Stimulated activated naive CD8-positive, alpha-beta T cell treated with anti-CD3 and anti-CD28 coated beads, Interleukin-15, Interleukin-2, amounts not matched to agents 100 ng/mL and 50 ng/mL, for 24 hours (primary cell): ENCODE results near the gene CCDC71L.

Experiments
- H3K27ac Mint-ChIP-seq: one replicate; pipeline ENCODE4 v1.8.0; 2021; ENCODE audit warnings: mild to moderate bottlenecking, mixed read lengths
- H3K27me3 Mint-ChIP-seq: one replicate; pipeline ENCODE4 v1.8.0; 2021; ENCODE audit warnings: mixed read lengths
- H3K36me3 Mint-ChIP-seq: one replicate; pipeline ENCODE4 v1.8.0; 2021; ENCODE audit warnings: low read depth, mixed read lengths
- H3K4me1 Mint-ChIP-seq: one replicate; pipeline ENCODE4 v1.8.0; 2021; ENCODE audit warnings: low read depth, mixed read lengths
- H3K4me3 Mint-ChIP-seq: one replicate; pipeline ENCODE4 v1.8.0; 2021; ENCODE audit warnings: mild to moderate bottlenecking, mixed read lengths
- H3K9me3 Mint-ChIP-seq: one replicate; pipeline ENCODE4 v1.8.0; 2021; ENCODE audit warnings: mixed read lengths

The CCDC71L gene

DNA sequence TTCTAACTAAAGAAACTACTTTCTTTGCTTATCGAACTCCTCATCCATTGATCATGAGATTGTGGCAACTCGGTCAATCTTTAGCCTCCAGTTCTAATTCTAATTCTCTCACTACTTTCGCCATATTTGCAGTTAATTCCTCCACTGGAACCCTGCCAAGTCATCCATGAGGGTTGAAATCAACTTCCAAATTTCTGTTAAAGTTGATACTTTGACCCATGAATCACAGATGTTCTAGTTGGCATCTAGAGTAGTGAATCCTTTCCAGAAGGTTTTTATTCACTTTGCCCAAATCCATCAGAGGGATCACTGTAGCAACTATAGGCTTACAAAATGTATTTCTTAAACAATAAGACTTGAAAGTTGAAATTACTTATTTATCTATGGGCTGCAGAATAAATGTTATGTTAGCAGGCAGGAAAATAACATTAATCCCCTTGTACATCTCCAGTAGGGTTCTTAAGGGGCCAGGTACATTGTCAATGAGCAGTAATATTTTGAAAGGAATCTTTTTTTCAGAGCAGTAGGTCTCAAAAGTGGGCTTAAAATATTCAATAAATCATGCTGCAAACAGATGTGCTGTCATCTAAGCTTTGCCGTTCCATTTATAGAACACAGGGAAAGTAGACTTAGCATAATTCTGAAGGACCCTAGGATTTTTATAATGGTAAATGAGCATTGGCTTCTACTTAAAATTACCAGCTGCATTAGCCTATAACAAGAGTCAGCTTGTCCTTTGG, 39.4 kb downstream of the CCDC71L start:
- Mint-ChIP-seq H3K27me3 (peaks cover 4% of the 10 kb centered on the region), H3K36me3 (no peaks in the 10 kb centered on the region), H3K4me1 (no peaks in the 10 kb centered on the region), H3K4me3 (no peak overlapping the region), H3K27ac (no peak overlapping the region), H3K9me3 (peaks cover 3% of the 10 kb centered on the region)

DNA sequence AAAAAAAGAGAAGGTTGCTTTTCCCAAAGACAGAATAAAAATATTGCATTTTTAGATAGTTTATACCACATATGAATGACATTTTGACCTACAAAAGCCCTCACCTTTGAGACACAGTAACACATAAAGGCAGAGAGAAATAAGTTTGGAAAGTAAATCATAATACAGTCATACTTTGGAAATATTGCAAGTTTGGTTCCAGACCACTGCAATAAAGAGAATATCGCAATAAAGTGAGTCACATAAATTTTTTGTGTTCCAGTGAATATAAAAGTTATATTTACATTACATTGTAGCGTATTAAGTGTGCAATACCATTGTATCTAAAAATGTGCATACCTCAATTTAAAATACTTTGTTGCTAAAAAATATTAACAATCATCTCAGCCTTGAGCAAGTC, 40.3 kb downstream of the CCDC71L start:
- peaks cover 3% of the 10 kb centered on the region for H3K9me3 Mint-ChIP-seq
- H3K27me3 Mint-ChIP-seq = peaks cover 4% of the 10 kb centered on the region
- H3K27ac Mint-ChIP-seq = no peak overlapping the region
- no peak overlapping the region for H3K4me3 Mint-ChIP-seq
- H3K36me3 Mint-ChIP-seq = no peaks in the 10 kb centered on the region
- H3K4me1 Mint-ChIP-seq = no peaks in the 10 kb centered on the region

DNA sequence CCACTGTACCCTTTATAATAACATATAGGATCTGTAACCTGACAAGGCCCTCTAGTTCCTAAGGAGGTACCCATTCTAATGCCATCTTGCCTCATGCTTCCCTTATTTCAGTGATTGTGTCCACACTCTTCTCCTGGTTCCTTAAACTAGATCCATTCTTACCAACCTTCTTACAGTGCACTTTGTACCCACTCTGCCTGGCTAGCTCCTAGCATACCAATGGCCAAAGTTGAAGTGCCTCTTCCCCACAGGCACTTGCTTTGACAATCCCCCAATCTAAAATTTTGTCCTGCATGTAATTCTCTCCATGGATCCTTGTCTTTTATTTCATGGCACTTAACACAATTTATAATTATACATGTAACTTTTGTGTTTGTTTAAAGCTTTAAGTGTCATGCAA, 40.9 kb downstream of the CCDC71L start:
- Mint-ChIP-seq H3K27me3 (peaks cover 8% of the 10 kb centered on the region), H3K36me3 (no peaks in the 10 kb centered on the region), H3K4me3 (no peak overlapping the region), H3K4me1 (no peaks in the 10 kb centered on the region), H3K9me3 (peaks cover 3% of the 10 kb centered on the region), H3K27ac (no peak overlapping the region)

DNA sequence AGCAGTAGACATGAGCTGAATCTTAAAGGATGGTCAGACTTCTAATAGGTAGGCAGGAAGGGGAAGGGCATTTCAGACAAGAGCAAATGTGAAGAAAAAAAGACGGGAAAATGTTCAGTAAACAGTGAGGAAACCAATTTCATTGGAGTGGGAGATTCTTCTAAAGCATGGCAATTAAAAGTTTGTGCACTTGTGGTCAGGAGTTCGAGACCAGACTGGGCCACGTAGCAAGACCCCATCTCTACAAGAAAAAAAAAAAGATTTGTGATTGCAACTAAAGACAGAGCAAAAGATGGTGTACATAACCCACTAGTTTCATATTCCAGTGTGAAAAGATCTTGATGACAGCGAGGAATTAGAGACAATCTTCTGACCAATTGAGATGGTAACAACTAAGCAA, 41.7 kb downstream of the CCDC71L start:
- no peak overlapping the region for H3K27ac Mint-ChIP-seq
- H3K9me3 Mint-ChIP-seq = peaks cover 3% of the 10 kb centered on the region
- H3K27me3 Mint-ChIP-seq = peaks cover 9% of the 10 kb centered on the region
- no peak overlapping the region for H3K4me3 Mint-ChIP-seq
- H3K4me1 Mint-ChIP-seq = no peaks in the 10 kb centered on the region
- no peaks in the 10 kb centered on the region for H3K36me3 Mint-ChIP-seq

DNA sequence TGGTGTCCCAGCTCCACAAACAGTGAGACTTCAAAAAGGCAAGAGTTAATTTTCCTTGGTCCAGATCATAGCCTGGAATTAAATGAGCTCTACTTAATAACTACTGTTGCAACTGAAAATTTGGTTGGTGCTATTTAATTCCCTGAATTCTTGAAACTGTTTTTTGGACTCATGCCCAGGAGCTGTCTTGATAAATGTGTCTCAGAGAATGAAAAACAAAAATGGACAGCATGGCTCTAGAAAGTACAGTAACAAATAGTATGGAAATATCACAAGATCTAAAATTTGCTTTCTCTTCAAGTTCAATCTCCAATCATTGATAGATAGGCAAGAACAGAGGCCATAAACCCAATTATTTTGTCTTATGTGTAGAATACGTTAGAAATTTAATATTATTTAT, 42.5 kb downstream of the CCDC71L start:
- H3K36me3 Mint-ChIP-seq = no peaks in the 10 kb centered on the region
- no peak overlapping the region for H3K27ac Mint-ChIP-seq
- H3K4me3 Mint-ChIP-seq = no peak overlapping the region
- peaks cover 3% of the 10 kb centered on the region for H3K9me3 Mint-ChIP-seq
- H3K27me3 Mint-ChIP-seq = peaks cover 5% of the 10 kb centered on the region
- no peaks in the 10 kb centered on the region for H3K4me1 Mint-ChIP-seq

GRCh38 chr7:106617860-106618259, 43.1 kb downstream of the CCDC71L start:
- Mint-ChIP-seq H3K27me3 (peaks cover 5% of the 10 kb centered on the region), H3K9me3 (peaks cover 3% of the 10 kb centered on the region), H3K4me3 (no peak overlapping the region), H3K36me3 (no peaks in the 10 kb centered on the region), H3K4me1 (no peaks in the 10 kb centered on the region), H3K27ac (no peak overlapping the region)

DNA sequence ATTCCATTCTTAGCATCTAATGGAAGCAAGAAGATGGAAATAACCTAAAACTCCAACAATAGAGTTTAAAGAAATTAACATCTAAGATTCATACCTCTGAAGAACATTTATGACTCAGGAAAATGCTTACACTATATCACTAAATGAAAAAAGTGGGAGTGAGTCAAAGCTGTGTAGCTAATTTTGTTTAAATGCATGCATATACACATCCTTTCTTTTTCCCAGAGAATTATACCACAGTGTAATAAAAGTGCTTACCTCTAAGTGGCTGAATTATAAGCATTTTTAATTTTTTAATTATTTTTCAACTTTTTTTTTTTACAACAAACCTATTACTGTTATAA, 44.3 kb downstream of the CCDC71L start:
- Mint-ChIP-seq H3K9me3 (peaks cover 3% of the 10 kb centered on the region), H3K36me3 (no peaks in the 10 kb centered on the region), H3K27me3 (peaks cover 5% of the 10 kb centered on the region), H3K27ac (no peak overlapping the region), H3K4me3 (no peak overlapping the region), H3K4me1 (no peaks in the 10 kb centered on the region)

DNA sequence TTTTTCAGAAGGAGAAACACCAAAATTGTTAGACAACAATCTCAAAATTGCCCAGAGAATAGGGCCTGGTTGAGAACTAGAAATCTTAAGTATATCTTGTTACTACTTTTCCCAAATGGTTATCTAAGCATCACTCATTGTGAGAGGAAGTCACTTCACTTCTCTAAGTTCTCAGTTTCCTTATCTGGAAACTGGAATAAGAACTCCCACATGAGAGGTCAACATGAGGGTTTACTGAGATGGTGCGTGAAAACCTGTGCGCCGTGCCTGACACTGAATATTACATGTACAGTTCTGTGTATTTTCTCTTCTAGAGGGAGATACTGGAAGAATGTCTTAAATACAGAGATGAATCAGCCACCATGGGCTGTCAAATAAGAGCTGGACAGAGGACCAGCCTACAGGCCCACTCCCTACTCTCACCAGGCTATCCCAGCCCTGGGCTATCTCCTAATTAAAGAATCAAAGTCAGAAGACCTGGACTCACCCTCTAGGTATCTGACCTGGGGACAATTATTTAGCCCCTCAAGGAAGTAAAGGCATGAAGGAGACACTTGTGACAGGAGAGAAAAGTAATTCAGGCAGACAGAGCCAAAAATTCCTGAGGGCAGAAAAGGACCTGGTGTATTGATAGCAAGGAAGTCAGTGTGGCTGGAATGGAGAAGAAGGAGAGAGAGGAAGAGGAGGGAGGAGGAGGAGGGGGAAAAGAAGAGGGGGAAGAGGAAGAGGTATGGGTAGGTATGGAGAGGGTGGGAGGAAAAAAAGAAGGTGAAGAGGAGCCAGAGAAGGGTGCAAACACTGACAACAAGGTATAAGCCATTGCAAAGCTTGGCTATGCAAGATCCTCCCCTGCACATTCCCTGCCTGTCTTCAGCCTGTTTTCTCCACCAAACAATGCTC, 44.9 kb downstream of the CCDC71L start:
- Mint-ChIP-seq H3K27me3 (peaks cover 5% of the 10 kb centered on the region), H3K27ac (no peak overlapping the region), H3K9me3 (no peaks in the 10 kb centered on the region), H3K36me3 (no peaks in the 10 kb centered on the region), H3K4me1 (no peaks in the 10 kb centered on the region), H3K4me3 (no peak overlapping the region)

GRCh38 chr7:106614751-106615150, 46.2 kb downstream of the CCDC71L start:
- Mint-ChIP-seq H3K36me3 (no peaks in the 10 kb centered on the region), H3K27me3 (peaks cover 5% of the 10 kb centered on the region), H3K4me3 (no peak overlapping the region), H3K9me3 (no peaks in the 10 kb centered on the region), H3K27ac (no peak overlapping the region), H3K4me1 (no peaks in the 10 kb centered on the region)

DNA sequence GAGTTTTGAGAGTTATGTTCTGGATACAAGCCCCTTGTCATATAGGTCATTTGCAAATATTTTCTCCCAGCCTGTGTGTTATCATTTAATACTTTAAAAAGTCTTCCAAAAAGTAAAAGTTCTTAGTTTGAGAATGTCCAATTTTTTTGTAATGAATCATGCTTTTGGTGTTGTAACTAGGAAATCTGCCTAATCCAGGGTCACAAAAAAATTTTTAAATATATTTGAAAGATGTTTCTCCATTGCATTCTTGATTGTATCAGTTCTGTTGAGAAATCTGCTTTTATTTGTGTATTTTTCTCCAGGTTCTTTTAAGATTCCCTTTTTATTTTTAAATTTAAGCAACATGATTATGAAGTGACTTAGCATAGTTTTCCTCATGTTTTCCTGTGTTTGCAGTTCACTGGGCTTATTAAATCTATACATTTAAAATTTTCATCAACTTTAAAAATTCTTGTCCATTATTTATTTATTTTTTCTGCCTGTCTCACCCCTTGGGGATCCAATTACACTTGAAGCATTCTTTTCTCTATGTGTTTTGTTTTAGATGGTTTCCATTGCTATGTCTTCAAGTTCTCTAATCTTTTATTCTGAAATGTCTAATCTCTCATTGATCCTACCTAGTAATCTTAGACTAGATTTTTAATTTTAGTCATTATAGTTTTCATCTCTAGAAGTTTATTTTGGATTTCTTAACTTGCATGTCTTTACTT, 47.0 kb downstream of the CCDC71L start:
- Mint-ChIP-seq H3K27ac (no peak overlapping the region), H3K36me3 (no peaks in the 10 kb centered on the region), H3K4me1 (no peaks in the 10 kb centered on the region), H3K9me3 (no peaks in the 10 kb centered on the region), H3K4me3 (no peak overlapping the region), H3K27me3 (peaks cover 5% of the 10 kb centered on the region)

DNA sequence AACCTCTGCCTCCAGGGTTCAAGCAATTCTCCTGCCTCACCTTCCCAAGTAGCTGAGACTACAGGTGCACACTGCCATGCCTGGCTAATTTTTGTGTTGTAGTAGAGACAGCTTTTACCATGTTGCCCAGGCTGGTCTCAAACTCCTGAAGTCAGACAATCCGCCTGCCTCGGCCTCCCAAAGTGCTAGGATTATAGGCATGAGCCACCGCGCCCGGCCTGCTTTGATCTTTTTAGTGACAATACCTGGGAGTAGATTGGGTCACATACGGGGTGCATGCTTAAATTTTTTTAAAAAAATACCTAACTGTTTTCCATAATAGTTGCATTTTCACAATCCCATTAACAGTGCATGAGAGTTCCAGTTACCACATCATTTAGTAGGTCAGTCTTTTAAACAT, 47.7 kb downstream of the CCDC71L start:
- H3K36me3 Mint-ChIP-seq = no peaks in the 10 kb centered on the region
- H3K27ac Mint-ChIP-seq = no peak overlapping the region
- peaks cover 5% of the 10 kb centered on the region for H3K27me3 Mint-ChIP-seq
- H3K9me3 Mint-ChIP-seq = no peaks in the 10 kb centered on the region
- no peak overlapping the region for H3K4me3 Mint-ChIP-seq
- H3K4me1 Mint-ChIP-seq = no peaks in the 10 kb centered on the region

DNA sequence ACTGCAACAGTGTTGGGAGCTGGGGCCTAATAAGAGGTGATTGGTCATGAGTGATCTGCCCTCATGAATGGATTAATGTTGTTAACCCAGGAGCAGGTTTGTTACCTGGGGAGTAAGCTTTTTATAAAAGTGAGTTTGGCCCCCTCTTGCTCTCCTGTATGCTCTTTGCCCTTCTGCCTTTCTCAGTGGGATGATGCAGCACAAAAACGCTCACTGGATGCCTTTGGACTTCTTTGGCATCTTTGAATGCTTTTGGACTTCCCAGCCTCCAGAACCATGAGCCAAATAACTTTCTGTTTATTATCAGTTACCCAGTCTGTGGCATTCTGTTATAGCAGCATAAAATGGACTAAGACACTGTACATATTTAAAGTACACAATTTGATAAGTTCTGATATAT, 48.5 kb downstream of the CCDC71L start:
- Mint-ChIP-seq H3K4me1 (no peaks in the 10 kb centered on the region), H3K9me3 (no peaks in the 10 kb centered on the region), H3K36me3 (no peaks in the 10 kb centered on the region), H3K4me3 (no peak overlapping the region), H3K27me3 (peaks cover 5% of the 10 kb centered on the region), H3K27ac (no peak overlapping the region)

GRCh38 chr7:106611911-106612310, 49.0 kb downstream of the CCDC71L start:
- peaks cover 5% of the 10 kb centered on the region for H3K27me3 Mint-ChIP-seq
- no peaks in the 10 kb centered on the region for H3K9me3 Mint-ChIP-seq
- H3K36me3 Mint-ChIP-seq = no peaks in the 10 kb centered on the region
- no peaks in the 10 kb centered on the region for H3K4me1 Mint-ChIP-seq
- no peak overlapping the region for H3K4me3 Mint-ChIP-seq
- no peak overlapping the region for H3K27ac Mint-ChIP-seq

GRCh38 chr7:106610996-106611886, 49.7 kb downstream of the CCDC71L start:
- H3K36me3 Mint-ChIP-seq = no peaks in the 10 kb centered on the region
- no peaks in the 10 kb centered on the region for H3K9me3 Mint-ChIP-seq
- H3K4me3 Mint-ChIP-seq = no peak overlapping the region
- H3K27me3 Mint-ChIP-seq = peaks cover 5% of the 10 kb centered on the region
- no peak overlapping the region for H3K27ac Mint-ChIP-seq
- no peaks in the 10 kb centered on the region for H3K4me1 Mint-ChIP-seq
